Calu3 (cell line): ENCODE results near the gene LRRC1. TPM values are rescaled to one million over a fixed set of nuclear protein-coding genes. Genes with fewer than 3 reads are reported as not detected.

Source experiments
- Bru-seq: library from RNA; stranded (reverse); fragments of 400-500 nt; gene quantifications from one replicate; lab custom pipeline; 2021; lab: Mats Ljungman, UMichigan
- BruChase-seq, 2 experiments: library from RNA; stranded (reverse); fragments of 400-500 nt; gene quantifications; one replicate each; lab custom pipeline; 2021; lab: Mats Ljungman, UMichigan
- BruUV-seq: library from RNA; stranded (reverse); fragments of 400-500 nt; replicated peaks from 2 replicates; lab custom pipeline; 2021; lab: Mats Ljungman, UMichigan
- CTCF ChIA-PET: fragments of 300-600 bp; sonication (Branson Sonifier 250); formaldehyde crosslinking; loops from one replicate; lab custom pipeline; 2022; ENCODE audit warnings: antibody characterized with exemption; lab: Charles Lee
- DNase-seq: peaks from one replicate; pipeline ENCODE4 v3.0.0; 2022
- H3K27ac Mint-ChIP-seq: one replicate; pipeline ENCODE4 v1.8.0; 2022; ENCODE audit warnings: mixed read lengths; ENCODE audit not compliant: unreplicated experiment
- H3K27me3 Mint-ChIP-seq: one replicate; pipeline ENCODE4 v1.8.0; 2022; ENCODE audit warnings: mixed read lengths; ENCODE audit not compliant: unreplicated experiment
- H3K36me3 Mint-ChIP-seq: one replicate; pipeline ENCODE4 v1.8.0; 2022; ENCODE audit warnings: mild to moderate bottlenecking, moderate library complexity, mixed read lengths; ENCODE audit not compliant: insufficient read depth, unreplicated experiment
- H3K4me1 Mint-ChIP-seq: one replicate; pipeline ENCODE4 v1.8.0; 2022; ENCODE audit warnings: mild to moderate bottlenecking, low read depth, mixed read lengths; ENCODE audit not compliant: unreplicated experiment
- H3K4me3 Mint-ChIP-seq: one replicate; pipeline ENCODE4 v1.8.0; 2022; ENCODE audit warnings: mild to moderate bottlenecking, low read depth, moderate library complexity, mixed read lengths; ENCODE audit not compliant: unreplicated experiment
- H3K9me3 Mint-ChIP-seq: one replicate; pipeline ENCODE4 v1.8.0; 2022; ENCODE audit warnings: low read depth, mixed read lengths; ENCODE audit not compliant: unreplicated experiment
- intact Hi-C: fragments of 100-400 bp; cut with micrococcal nuclease; formaldehyde crosslinking; loops from one replicate; pipeline ENCODE4 v1.10.0; 2022; ENCODE audit not compliant: unreplicated experiment
- long read RNA-seq: library from polyadenylated mRNA; stranded (forward); transcript quantifications from one replicate; pipeline ENCODE4 v2.0.0, GENCODE V29; 2022
- total RNA-seq: library from RNA; stranded (reverse); gene quantifications from 2 replicates; pipeline ENCODE4 v1.2.3, GENCODE V29; 2022
- TF ChIP-seq, protein P1 (sequence below): fragments of 200-600 bp; IDR thresholded peaks from one replicate; pipeline ENCODE4 v1.8.0; 2022; ENCODE audit warnings: antibody characterized with exemption; ENCODE audit not compliant: unreplicated experiment

LRRC1 gene
- total RNA-seq, result 26.6 TPM in 2 replicates
- Bru-seq, nascent RNA, result percentile 82 among the genes with signal in this experiment
- BruChase-seq, experiment 1, labeled RNA remaining after a 6-hour chase, result percentile 61 among the genes with signal in this experiment
- BruChase-seq, experiment 2, labeled RNA remaining after a 2-hour chase, result percentile 60 among the genes with signal in this experiment
- long read RNA-seq, transcript LRRC1-202 (14 exons, 3,180 nt), result major isoform, 47 of 58 reads
- long read RNA-seq, partial matches to known transcripts, result 1 of 58 reads
- long read RNA-seq, other reads (novel, unspliced or antisense), result 9 of 58 reads

DNA sequence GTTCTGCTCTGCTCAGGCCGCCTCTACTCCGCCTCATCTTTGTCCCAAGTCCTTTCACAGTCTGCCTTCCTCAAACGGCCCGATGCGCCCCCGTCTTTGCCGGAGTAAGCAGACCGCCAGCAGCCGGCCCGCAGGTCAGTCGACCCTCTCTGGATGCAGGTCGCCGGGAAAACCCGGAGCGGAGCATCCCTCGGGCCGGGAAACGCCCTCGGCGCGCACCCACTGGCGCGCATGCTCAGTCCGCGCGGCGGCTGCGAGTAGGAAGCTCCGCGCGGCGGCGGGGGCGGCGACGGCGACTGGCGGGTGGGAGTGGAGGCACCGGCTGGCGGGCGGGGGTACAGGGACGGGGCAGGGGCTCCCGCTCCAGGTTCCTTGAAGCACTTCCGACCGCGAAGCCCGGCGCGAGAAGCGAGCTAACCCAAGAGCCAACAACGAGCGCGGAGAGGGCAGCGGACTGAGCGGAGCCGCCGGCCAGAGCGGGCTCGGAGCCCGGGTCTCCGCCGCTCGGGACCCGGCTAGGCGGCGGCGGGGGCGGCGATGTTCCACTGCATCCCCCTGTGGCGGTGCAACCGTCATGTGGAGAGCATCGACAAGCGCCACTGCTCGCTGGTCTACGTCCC is at the start of gene LRRC1:
Gene LRRC1, plus strand, starts transcription at position 286 of the 620 bp plus-strand sequence. Its CDS starts 252 bp downstream, at position 538.
- H3K4me3 Mint-ChIP-seq, result peak within 1 kb of the TSS; percentile 95
- BruUV-seq, result no TSS peak
- CTCF ChIA-PET, result interaction anchor here (0.7 to 4.8 kb wide), 13 partner anchors 16 to 293 kb away, joined by 3 to 73 read pairs (median 5); no protein-coding TSS in a partner anchor
- TF ChIP-seq, protein P1, sequence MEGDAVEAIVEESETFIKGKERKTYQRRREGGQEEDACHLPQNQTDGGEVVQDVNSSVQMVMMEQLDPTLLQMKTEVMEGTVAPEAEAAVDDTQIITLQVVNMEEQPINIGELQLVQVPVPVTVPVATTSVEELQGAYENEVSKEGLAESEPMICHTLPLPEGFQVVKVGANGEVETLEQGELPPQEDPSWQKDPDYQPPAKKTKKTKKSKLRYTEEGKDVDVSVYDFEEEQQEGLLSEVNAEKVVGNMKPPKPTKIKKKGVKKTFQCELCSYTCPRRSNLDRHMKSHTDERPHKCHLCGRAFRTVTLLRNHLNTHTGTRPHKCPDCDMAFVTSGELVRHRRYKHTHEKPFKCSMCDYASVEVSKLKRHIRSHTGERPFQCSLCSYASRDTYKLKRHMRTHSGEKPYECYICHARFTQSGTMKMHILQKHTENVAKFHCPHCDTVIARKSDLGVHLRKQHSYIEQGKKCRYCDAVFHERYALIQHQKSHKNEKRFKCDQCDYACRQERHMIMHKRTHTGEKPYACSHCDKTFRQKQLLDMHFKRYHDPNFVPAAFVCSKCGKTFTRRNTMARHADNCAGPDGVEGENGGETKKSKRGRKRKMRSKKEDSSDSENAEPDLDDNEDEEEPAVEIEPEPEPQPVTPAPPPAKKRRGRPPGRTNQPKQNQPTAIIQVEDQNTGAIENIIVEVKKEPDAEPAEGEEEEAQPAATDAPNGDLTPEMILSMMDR, result no peak
- peak within 1 kb of the TSS; percentile 91 for H3K27ac Mint-ChIP-seq
- H3K36me3 Mint-ChIP-seq, result peaks cover 50% of the 10 kb centered on the region
- H3K9me3 Mint-ChIP-seq, result no peaks in the 10 kb centered on the region
- intact Hi-C loops, result loop anchor here (2.0 to 10.0 kb wide), 2 partner anchors 60 to 130 kb away; no protein-coding TSS in a partner anchor
- peaks cover 59% of the 10 kb centered on the region for H3K4me1 Mint-ChIP-seq
- DNase-seq, result peak; percentile 96
- H3K27me3 Mint-ChIP-seq, result no peaks in the 10 kb centered on the region

DNA sequence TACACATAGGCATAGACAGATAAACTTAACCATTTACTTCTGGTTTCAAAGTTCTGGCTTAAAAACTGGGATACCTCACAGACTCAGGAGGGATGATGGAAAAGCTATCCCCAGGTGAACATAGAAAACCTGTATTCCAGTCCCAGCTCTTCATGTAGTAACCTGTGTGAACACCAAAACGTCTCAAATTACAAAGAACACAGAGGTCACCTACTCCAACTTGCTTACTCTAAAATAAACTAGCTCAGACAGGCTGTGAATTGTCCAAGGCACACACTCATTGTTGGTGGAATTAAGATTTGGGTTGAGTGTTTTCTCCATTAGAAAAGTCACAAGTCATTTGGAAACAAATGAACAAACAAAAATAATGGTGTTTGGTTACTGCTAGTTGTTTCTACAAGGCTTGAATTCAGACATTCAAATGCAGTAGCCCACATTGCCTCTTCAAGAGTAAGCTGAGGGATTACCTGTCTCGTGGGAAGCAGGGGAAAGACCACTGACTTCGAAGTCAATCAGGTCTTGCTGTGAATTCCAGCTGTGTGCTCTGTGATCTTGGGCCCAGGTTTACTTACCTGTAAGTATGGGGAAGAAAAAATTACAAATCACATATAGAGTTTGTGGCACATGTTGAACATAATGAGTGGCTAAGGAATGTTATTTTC is 48.2 kb upstream of the LRRC1 start:
- BruUV-seq, result no TSS peak
- Mint-ChIP-seq H3K4me1 (peaks cover 36% of the 10 kb centered on the region), H3K9me3 (no peaks in the 10 kb centered on the region), H3K27me3 (no peaks in the 10 kb centered on the region), H3K27ac (peak overlapping the region; percentile 33), H3K4me3 (no peak overlapping the region), H3K36me3 (peaks cover 13% of the 10 kb centered on the region)
- no peak for DNase-seq
- intact Hi-C loops, result no loop called here
- TF ChIP-seq, protein P1, result no peak
- CTCF ChIA-PET, result interaction anchor here (1.3 kb wide), 1 partner anchor 12 kb away, joined by 3 read pairs; no protein-coding TSS in a partner anchor

DNA sequence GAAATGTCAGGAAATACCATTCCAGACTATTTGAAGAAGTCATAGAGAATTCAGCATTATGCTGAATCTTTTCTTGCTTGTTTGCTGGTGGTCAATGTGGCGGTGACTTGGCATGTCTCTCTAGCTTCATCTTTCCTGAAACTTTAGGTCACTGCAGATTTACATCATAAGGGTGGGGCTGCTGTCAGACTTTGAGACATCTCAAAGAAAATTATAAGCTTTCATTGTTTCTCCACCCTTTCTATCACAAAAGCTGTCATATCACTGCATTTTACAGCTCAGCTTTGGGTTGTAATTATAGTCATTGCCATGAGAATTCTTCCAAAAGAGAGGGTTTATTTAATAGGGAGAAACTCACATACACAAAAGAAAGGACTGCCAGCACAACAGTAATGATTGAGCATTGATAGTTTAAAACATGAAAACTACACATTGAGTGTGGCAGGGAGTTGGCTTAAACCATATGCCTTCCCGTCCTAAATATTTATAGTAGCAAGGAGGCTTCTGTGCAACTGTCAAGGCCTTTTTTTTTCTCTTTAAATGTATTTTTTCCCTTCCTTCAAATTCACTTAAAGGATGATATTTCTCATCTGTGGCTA is 44.7 kb upstream of the LRRC1 start:
- intact Hi-C loops, result no loop called here
- H3K4me3 Mint-ChIP-seq, result no peak overlapping the region
- TF ChIP-seq, protein P1, result no peak
- CTCF ChIA-PET, result interaction anchor here (1.1 kb wide), 1 partner anchor 15 kb away, joined by 3 read pairs; no protein-coding TSS in a partner anchor
- no peak overlapping the region for H3K27ac Mint-ChIP-seq
- no peaks in the 10 kb centered on the region for H3K36me3 Mint-ChIP-seq
- H3K27me3 Mint-ChIP-seq, result no peaks in the 10 kb centered on the region
- no peaks in the 10 kb centered on the region for H3K9me3 Mint-ChIP-seq
- no TSS peak for BruUV-seq
- DNase-seq, result no peak
- H3K4me1 Mint-ChIP-seq, result peaks cover 43% of the 10 kb centered on the region

DNA sequence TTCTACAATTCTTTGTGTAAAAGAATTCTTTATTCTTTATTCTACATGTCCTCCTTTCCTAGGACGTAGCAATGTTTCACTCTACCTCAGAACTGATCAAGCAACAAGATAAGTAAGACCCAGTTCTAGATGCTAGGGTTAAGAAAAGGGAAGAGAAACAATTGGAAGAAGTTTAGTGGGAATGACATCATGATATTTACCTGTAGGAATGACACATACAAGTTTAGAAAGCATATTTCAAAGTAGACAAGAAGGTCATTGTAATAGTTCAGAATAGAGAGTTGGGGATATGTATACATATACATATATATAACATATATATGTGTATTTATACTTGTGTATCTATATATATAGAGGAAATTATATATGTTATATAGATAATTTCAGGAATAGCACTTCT is 43.4 kb upstream of the LRRC1 start:
- BruUV-seq, result no TSS peak
- CTCF ChIA-PET, result no interaction called here
- no peaks in the 10 kb centered on the region for H3K27me3 Mint-ChIP-seq

More for the DNA sequence above, 43.4 kb upstream of the LRRC1 start:
- no peaks in the 10 kb centered on the region for H3K9me3 Mint-ChIP-seq
- H3K4me1 Mint-ChIP-seq, result peaks cover 41% of the 10 kb centered on the region
- TF ChIP-seq, protein P1, result no peak
- intact Hi-C loops, result no loop called here
- H3K4me3 Mint-ChIP-seq, result no peak overlapping the region
- no peak for DNase-seq
- H3K36me3 Mint-ChIP-seq, result no peaks in the 10 kb centered on the region
- no peak overlapping the region for H3K27ac Mint-ChIP-seq
